Forelimb muscle (tissue), 1 donor: ENCODE measurements around the gene ADAMTS6. TPM values are rescaled to one million over a fixed set of nuclear protein-coding genes. Genes with fewer than 3 reads are reported as not detected.

Source experiments
- DNase-seq: peaks from one replicate; pipeline ENCODE4 v3.0.0-alpha.2; 2013; ENCODE audit warnings: low read depth
- polyA plus RNA-seq: library from polyadenylated mRNA; unstranded; fragments of 120-200 nt; gene quantifications from one replicate; pipeline ENCODE4 v1.2.1, GENCODE V29; 2013; ENCODE audit not compliant: insufficient read length

The ADAMTS6 gene
- polyA plus RNA-seq, 1 donor: 0.89 TPM

- no peak for DNase-seq
Observed at GRCh38 chr5:65104831-65105230, 376.9 kb downstream of the ADAMTS6 start.

GRCh38 chr5:65103756-65104440 is 377.8 kb downstream of the ADAMTS6 start:
- no peak for DNase-seq

- no peak for DNase-seq
Observed at GRCh38 chr5:65102976-65103711, 378.6 kb downstream of the ADAMTS6 start.

- DNase-seq: no peak
Observed at GRCh38 chr5:65102371-65102975, 379.2 kb downstream of the ADAMTS6 start.

GRCh38 chr5:65101632-65102100 is 380.1 kb downstream of the ADAMTS6 start:
- DNase-seq: no peak

GRCh38 chr5:65100911-65101631 is 380.6 kb downstream of the ADAMTS6 start:
- DNase-seq: peak; percentile 44

Other genes starting within 250 kb of the ADAMTS6 start
- 12.6 TPM for gene CENPK, start 81.2 kb upstream of the ADAMTS6 start, polyA plus RNA-seq
- gene PPWD1, start 81.4 kb upstream of the ADAMTS6 start, polyA plus RNA-seq: 42.1 TPM
- gene TRIM23, start 142.4 kb upstream of the ADAMTS6 start, polyA plus RNA-seq: 19.2 TPM
- 2.4 TPM for gene SHLD3, start 143.1 kb upstream of the ADAMTS6 start, polyA plus RNA-seq
- 18.5 TPM for gene TRAPPC13, start 143.1 kb upstream of the ADAMTS6 start, polyA plus RNA-seq
- gene SGTB, start 240.2 kb upstream of the ADAMTS6 start, polyA plus RNA-seq: 7.6 TPM
- 19.1 TPM for gene NLN, start 240.3 kb upstream of the ADAMTS6 start, polyA plus RNA-seq